ENCODE data around the gene TLE7.

DNA sequence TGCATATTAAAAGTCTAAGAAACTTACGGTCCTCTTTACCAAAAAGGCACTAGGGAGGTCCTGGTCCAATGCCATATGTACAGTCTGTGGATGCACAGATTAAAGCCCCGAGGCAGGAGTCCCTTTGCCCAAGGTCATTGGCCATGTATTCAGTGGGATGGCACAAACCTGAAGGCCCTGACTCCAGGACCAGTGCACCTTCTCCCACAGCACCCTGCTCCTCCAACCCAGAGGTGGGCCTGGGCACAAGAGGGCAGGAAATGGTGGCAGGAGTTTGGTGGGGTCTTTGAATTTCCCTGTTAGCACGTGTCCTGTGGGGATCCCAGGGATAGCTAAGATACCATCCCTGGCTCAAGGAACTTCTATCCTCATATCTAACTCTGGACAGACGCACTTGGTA, 28.5 kb downstream of the TLE7 start:
- TF ChIP-seq CTCF (IDR thresholded peaks at IDR 0.05) (no peak), EP300 (IDR thresholded peaks at IDR 0.05) (no peak), POLR2A (IDR thresholded peaks at IDR 0.05; ENCODE audit: low read depth) (no peak)

Data from esophagus muscularis mucosa (tissue), 4 donors.